Stimulated activated CD4-positive, alpha-beta T cell treated with anti-CD3 and anti-CD28 coated beads, Interleukin-1b, Interleukin-23, amount 100 ng/mL, for 48 hours (primary cell): ENCODE data around the gene EVC2.

ENCODE experiments used
- DNase-seq: peaks from one replicate; pipeline ENCODE4 v3.0.0-alpha.2; 2020

EVC2 gene

DNA sequence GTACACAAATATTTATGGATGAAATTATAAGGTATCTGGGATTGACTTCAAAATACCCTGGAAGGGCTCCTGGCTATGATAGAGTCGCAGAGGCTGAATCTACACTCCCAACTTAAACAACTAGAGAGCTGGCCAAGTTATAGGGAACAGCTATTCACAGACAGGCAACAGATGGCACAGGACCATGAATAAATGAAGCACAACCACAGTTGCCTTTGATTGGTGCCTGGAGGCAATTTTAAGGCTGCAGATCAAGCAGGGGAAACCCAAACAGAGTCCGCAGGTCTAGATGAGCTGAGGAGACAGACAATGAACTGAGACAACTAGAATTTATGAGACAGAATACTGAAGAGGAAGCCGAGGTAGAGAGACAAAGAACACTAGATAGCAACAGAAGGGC lies 155.9 kb downstream of the EVC2 start:
- DNase-seq = no peak

DNA sequence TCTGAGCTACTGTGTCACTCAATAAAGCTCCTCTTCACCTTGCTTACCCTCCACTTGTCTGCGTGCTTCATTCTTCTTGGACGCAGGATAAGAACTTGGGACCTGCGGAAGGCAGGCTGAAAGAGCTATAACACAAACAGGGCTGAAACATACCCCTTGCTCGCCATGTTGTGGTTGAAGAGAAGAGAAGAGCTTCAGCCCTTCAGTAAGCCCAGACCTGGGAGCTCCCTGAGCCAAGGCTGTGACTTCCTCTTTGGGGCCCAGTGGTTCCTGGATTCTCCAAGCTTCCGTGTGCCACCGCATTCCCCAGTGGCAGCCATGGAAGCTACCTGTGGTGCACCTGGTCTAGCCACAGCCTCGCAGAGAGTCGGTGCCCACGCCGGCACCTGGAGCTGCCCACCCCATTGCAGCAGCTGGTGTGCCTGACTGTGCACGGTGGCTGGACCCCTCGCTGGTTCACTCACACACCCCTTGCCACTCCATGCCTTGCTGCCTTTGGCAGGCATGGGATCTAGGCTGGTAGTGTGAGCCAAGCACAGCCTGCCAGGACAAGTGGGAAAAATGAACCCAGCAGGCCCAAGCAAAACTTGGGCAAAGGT lies 160.6 kb downstream of the EVC2 start:
- DNase-seq = no peak

DNA sequence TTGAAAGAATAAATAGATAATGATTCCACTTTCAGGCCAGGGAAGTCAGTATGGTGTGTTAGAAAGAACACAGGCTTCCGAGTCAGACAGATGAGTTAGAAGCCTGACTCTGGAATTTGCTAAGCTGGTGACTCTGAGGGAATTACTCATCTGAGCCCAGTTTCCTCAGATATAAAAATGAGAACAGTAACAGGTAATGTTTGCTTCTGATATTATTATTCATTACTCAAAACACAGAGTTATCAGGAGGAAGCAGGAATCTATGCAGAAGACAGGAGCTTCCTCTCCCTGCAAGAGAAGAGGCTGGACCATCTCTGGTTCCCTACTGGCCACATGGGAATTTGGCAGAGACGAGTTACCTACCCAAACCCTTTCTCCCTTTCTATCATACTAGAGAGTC lies 163.1 kb downstream of the EVC2 start:
- DNase-seq = no peak

DNA sequence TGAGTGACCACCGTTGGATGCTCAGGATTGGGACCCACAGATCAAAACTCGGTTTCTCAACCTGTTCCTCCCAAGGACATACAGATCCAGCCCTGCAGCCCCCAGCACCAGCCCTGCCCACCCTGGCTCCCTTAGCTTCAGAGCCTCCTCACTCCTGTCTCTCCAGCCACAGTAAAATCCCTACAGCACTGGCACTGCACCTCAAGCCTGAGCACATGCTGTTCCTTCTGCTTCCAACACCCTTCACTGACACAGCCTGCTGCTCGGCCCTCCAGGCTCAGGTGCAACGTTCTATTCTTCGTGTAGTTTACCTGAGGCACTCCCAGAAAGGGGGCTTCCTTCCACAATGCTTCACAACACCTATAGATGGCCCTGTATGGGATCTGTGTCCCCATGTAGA lies 163.6 kb downstream of the EVC2 start:
- no peak for DNase-seq

DNA sequence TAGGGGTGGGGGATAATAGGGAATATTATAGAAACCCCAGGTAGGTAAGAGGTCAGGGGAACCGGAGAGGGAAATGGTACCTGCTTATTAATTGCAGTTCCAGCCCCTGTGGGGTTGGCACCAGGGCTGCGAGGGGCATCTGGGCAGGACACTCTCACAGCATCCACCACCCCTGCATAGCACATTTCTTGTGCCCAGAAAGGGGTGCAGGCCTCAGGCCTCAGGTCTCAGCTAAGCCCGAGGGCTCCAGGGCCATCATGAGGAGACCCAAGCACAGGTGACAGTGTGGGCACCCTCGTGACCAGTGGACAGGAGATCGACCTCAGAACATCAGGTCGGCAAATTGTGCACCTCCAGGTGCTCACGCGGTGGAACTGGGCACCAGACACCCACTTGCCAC lies 164.7 kb downstream of the EVC2 start:
- no peak for DNase-seq

DNA sequence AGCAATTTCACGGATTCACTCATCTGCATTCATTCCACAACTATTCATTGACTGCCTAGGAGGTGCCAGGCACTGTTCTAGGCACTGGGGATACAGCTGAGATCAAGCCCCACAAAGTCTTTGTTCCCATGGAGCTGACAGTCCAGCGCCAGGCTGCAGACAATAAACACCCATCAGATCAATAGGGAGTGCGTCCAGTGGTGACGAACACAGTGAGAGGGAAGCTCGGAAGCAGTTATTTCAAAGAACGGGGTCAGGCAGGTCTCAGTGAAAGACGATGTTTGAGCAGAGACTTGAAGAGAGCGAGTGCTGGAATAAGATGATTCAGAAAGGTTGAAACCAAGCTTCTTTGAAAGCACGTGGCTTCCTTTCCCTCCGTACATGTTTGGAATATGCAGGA lies 167.2 kb downstream of the EVC2 start:
- DNase-seq = no peak

DNA sequence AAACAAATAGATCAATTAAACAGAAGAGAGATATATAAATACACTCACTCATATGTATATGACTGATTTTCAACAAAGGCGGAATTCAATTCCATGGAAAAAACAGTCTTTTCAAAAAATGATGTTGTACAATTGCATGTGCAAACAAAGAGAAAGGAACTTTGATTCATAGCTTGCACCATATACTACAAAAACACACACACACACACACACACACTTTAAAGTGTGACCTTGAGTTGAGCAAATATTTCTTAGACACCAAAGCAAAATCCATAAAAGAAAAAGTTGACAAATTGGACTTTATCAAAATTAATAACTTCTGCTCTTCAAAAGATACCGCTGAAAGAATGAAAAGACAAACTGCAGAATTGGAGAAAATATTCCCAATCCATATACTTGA lies 168.8 kb downstream of the EVC2 start:
- DNase-seq = no peak

DNA sequence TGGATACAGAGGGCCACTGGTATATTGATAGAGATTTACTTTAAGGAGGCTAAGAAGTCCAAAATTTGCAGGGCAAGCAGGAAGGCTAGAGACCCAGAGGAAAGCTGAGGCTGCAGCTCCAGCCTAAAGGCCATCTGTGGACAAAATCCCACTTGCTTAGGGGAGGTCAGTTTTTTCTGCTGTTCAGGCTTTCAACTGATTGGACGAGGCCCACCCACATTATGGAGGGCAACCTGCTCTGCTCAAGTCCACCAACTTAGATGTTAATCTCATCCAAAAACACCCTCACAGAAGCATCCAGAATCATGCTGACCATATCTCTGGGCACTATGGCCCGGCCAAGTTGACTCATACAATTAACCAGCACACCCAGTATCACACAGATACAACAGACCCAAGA lies 176.3 kb downstream of the EVC2 start:
- DNase-seq = no peak

DNA sequence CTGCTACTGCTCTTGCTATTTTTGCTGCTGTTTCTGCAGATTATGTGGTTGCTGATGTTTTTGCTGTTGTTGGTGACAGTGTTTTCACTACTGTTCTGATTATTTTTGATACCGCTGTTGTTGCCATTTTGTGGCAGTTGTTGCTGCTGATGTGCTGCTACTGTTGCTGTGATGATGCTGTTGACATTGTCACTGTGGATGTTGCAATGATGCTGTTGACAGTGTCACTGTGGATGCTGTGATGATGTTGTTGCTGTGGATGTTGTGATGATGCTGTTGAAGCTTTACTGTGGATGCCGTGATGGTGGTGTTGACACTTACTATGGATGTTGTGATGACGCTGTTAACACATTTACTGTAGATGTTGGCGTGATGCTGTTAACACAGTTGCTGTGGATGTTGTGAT lies 180.3 kb downstream of the EVC2 start:
- DNase-seq = no peak

DNA sequence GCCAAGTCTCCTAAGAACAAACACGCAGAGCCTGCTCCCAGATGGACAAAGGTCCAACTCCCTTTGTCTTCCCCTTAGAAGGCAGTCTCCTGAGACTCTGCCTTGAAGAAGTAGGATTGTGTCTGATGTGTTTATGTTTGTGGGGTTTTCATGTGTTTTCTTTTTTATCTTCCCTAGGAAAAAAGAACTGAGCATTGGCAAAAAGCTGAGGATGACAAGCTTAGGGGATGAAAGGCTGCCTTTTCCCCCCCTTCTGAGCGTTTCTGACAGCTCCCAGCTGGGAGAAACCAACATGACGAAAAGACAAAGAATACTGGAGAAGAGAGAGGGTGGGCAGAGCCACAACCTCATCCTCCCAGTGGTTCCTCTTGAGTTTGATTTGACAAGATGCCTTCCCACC lies 181.1 kb downstream of the EVC2 start:
- DNase-seq = no peak

DNA sequence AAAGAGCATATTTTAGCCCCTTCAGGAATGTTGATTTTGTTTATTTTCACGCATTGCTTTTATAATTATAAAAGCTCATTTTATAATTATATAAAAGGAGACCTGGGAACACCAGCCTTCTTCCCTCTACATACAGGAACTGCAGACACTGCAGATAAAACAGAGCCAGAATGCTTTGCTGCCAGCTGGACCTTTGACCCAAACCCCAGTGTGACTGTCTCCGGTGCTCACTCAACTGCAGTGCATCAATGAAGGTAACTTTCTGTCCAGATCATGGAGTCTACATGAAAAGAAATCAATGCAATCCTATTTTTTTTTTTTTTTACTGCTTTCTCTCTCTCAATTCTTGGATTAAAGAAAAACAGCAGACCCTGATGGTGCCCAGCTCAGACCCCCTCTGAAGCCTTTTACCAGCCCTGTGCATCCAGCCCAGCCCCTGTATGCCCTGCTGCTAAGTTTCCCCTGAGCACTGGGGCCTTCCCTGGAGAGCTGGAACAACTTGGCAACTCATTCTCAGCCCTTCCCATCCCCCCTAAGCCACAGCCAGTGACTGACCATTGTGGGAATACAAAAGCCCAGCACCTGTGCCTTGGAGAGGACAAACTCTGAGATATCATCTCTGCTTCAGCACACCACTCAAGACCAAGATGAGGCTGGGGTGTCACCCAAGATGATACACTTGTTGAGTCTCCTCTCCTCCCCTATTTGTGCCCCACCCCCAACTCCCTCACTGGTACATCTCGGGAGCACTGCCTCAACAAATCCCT lies 182.1 kb downstream of the EVC2 start:
- DNase-seq = no peak

DNA sequence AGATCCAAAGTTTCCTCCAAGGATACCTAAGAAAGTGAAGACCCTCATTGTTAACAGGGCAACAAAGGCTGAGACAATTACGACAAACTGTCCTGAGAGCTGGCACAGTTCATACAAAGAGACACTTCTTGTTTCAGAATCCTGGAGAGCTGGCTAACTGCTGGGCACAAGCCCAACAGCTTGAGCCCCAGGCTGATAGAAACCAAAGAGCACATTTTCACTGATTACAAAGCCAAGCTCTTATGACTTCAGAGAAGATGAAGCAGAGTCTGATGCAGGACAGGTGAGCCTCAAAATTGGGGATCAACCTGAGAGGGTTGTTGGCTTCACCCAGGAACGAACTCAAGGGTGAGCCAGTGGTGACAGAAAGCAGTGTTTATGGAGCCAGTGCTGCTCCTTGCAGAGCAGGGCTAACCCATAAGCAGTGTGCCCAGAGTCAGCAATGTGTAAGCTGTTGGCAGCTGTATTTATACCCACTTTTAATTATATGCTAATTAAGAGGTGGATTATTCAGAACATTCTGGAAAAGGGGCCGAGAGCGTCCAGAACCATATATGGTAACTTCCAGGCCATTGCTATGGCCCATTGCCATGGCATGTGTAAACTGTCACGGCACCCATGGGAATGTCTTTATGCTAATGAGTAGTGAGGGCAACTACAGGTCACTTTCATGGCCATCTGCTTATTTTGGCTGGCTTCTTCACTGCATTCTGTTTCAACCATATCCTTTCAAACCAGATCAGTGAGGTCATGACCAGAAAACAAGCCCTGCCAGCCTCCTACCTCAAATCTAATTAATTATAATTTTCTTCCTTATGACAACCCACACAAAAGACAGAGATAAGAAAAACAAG lies 183.7 kb downstream of the EVC2 start:
- DNase-seq = no peak

DNA sequence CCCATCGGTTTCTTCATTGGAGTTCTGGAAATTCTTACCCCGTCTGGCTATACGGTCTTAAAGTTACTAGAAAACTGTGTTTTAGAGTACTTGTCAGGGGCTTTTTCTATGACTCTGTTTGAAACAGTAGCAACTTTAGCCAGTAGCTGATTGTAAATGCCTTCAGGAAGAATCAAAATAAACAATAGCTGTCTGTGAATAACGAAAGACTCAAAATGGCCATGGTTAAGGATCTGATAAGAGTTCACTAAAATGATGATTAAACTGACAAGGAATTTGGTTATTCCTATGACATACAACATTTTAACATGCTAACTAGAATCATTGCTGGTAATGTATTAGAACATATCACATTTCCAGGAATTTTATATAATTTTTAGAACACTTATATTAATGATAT lies 191.0 kb downstream of the EVC2 start:
- no peak for DNase-seq

DNA sequence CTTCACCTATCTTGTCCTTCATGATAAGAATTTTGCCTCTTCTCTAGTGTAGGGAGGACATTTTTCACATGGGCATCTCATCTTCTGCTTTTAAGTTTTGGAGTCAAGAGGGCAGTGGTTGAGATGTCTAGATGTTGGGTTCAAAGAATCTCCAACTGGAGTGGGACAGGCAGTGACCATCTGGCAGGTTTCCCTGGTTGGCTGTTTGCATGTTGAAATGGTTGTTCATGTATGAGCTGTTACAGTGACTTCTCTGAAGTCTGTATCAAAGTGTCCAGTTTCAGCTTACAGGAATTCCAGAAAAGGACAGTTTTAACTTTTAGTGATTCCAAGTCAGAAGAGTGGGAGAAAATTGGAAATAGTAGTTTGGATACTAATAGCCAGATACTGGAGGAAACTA lies 192.7 kb downstream of the EVC2 start:
- no peak for DNase-seq
